Measurements from ENCODE around the gene MCOLN2. TPM values are rescaled to one million over a fixed set of nuclear protein-coding genes. Genes with fewer than 3 reads are reported as not detected.

The MCOLN2 gene
- total RNA-seq, 1 donor = 1.8 TPM

DNA sequence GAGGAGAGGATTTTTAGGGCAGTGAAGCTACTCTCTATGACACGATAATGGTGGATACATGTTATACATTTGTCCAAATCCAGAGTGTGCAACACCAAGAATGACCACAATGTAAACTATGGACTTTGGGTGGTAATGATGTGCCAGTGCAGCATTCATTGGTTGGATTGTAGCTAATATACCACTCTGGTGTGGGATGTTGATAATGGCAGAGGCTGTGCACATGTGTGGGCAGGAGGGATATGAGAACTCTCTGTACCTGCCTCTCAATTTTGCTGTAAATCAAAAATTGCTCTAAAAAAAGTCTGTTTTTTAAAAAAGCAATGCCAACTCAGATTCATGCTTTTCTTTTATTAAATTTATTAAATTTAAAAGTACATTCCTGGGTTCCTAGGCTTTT, 76.8 kb downstream of the MCOLN2 start:
- Histone ChIP-seq H3K4me1 (ENCODE audit: insufficient read depth, low read length) (no peaks in the 10 kb centered on the region), H3K4me3 (ENCODE audit: insufficient read depth, low read length) (no peak overlapping the region), H3K27ac (ENCODE audit: low read depth, low read length) (no peak overlapping the region), H3K79me2 (ENCODE audit: insufficient read depth, low read length) (no peaks in the 10 kb centered on the region), H4K20me1 (ENCODE audit: insufficient read depth, low read length) (no peaks in the 10 kb centered on the region), H2AFZ (ENCODE audit: low read length) (no peak overlapping the region), H3K27me3 (ENCODE audit: insufficient read depth, low read length) (peaks cover 11% of the 10 kb centered on the region), H3K4me2 (ENCODE audit: insufficient read depth, low read length) (no peak overlapping the region), H3K9me3 (ENCODE audit: low read depth, low read length) (no peaks in the 10 kb centered on the region), H3K36me3 (ENCODE audit: insufficient read depth, low read length) (no peaks in the 10 kb centered on the region)
- no peak for TF ChIP-seq CTCF (IDR thresholded peaks at IDR 0.05; ENCODE audit: extremely low read depth, low read depth, low read length)
- DNase-seq (ENCODE audit: insufficient read length, low spot score, missing footprints) = no peak

DNA sequence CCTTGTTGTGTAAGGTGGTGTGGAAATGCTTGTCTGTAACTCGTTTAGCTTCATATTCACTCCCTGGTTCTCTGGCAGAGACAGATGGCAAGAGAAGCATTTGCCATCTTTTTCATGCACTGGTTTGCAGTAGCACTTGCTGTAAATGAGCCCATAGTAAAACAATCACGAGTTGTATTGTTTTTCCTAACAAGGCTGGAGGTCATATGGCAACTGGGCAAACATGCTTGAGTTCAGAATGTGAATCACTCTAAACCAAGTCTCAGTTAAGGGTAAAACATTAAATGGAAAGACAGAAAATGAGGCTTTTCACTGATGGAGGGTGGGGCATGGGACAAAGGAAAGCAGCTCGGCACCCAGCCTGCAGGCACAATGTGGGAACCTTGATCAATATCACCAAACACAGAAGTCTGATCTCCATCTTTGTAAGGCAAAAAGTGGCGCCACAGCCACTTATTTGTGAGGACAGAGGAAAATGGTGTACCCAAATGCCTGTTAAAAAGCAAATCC, 77.4 kb downstream of the MCOLN2 start:
- Histone ChIP-seq H3K27ac (ENCODE audit: low read depth, low read length) (no peak overlapping the region), H3K27me3 (ENCODE audit: insufficient read depth, low read length) (peaks cover 11% of the 10 kb centered on the region), H3K9me3 (ENCODE audit: low read depth, low read length) (no peaks in the 10 kb centered on the region), H3K79me2 (ENCODE audit: insufficient read depth, low read length) (no peaks in the 10 kb centered on the region), H3K4me2 (ENCODE audit: insufficient read depth, low read length) (no peak overlapping the region), H2AFZ (ENCODE audit: low read length) (no peak overlapping the region), H3K4me3 (ENCODE audit: insufficient read depth, low read length) (no peak overlapping the region), H3K36me3 (ENCODE audit: insufficient read depth, low read length) (no peaks in the 10 kb centered on the region), H3K4me1 (ENCODE audit: insufficient read depth, low read length) (no peaks in the 10 kb centered on the region), H4K20me1 (ENCODE audit: insufficient read depth, low read length) (no peaks in the 10 kb centered on the region)
- DNase-seq (ENCODE audit: insufficient read length, low spot score, missing footprints) = no peak
- no peak for TF ChIP-seq CTCF (IDR thresholded peaks at IDR 0.05; ENCODE audit: extremely low read depth, low read depth, low read length)

- DNase-seq (ENCODE audit: insufficient read length, low spot score, missing footprints) = no peak
- Histone ChIP-seq H4K20me1 (ENCODE audit: insufficient read depth, low read length) (no peaks in the 10 kb centered on the region), H3K4me1 (ENCODE audit: insufficient read depth, low read length) (no peaks in the 10 kb centered on the region), H3K27ac (ENCODE audit: low read depth, low read length) (no peak overlapping the region), H3K4me3 (ENCODE audit: insufficient read depth, low read length) (no peak overlapping the region), H3K4me2 (ENCODE audit: insufficient read depth, low read length) (no peak overlapping the region), H3K27me3 (ENCODE audit: insufficient read depth, low read length) (peaks cover 11% of the 10 kb centered on the region), H3K79me2 (ENCODE audit: insufficient read depth, low read length) (no peaks in the 10 kb centered on the region), H2AFZ (ENCODE audit: low read length) (no peak overlapping the region), H3K36me3 (ENCODE audit: insufficient read depth, low read length) (no peaks in the 10 kb centered on the region), H3K9me3 (ENCODE audit: low read depth, low read length) (no peaks in the 10 kb centered on the region)
- TF ChIP-seq CTCF (IDR thresholded peaks at IDR 0.05; ENCODE audit: extremely low read depth, low read depth, low read length) = no peak
Measured at GRCh38 chr1:84918726-84919336, 78.1 kb downstream of the MCOLN2 start.

DNA sequence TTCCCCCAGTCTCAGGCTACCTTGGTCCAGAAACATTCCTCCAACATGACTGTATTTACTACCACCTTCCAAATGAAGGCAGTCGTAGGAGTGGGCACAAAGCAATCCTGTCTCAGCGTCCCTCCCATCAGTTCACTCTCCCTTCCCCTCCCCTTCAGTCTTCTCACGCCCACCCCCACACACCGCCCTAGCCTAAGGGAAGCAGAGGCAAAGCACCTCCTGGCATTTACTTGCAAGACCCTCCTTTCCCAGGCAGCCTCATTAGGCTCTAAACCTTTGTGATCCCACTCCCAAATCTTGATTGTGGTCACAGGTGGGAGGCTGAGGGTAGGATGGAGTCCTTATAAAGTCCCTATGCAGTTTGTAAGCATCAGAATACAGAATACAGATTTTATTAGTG, 80.0 kb downstream of the MCOLN2 start:
- peaks cover 16% of the 10 kb centered on the region for H3K27me3 ChIP-seq (ENCODE audit: insufficient read depth, low read length)
- no peaks in the 10 kb centered on the region for H3K9me3 ChIP-seq (ENCODE audit: low read depth, low read length)
- H3K79me2 ChIP-seq (ENCODE audit: insufficient read depth, low read length) = no peaks in the 10 kb centered on the region
- no peaks in the 10 kb centered on the region for H3K4me1 ChIP-seq (ENCODE audit: insufficient read depth, low read length)
- no peak overlapping the region for H3K27ac ChIP-seq (ENCODE audit: low read depth, low read length)
- no peaks in the 10 kb centered on the region for H3K36me3 ChIP-seq (ENCODE audit: insufficient read depth, low read length)
- no peak overlapping the region for H3K4me2 ChIP-seq (ENCODE audit: insufficient read depth, low read length)
- H3K4me3 ChIP-seq (ENCODE audit: insufficient read depth, low read length) = no peak overlapping the region
- H2AFZ ChIP-seq (ENCODE audit: low read length) = no peak overlapping the region
- no peaks in the 10 kb centered on the region for H4K20me1 ChIP-seq (ENCODE audit: insufficient read depth, low read length)
- DNase-seq (ENCODE audit: insufficient read length, low spot score, missing footprints) = no peak
- no peak for TF ChIP-seq CTCF (IDR thresholded peaks at IDR 0.05; ENCODE audit: extremely low read depth, low read depth, low read length)

Measured in osteoblast (primary cell).